Kidney glomerular epithelial cell (primary cell): ENCODE measurements around the gene B4GALT1.

Source experiments
- DNase-seq: peaks from one replicate; lab custom pipeline; 2025; lab: John Stamatoyannopoulos, UW

B4GALT1 gene

DNA sequence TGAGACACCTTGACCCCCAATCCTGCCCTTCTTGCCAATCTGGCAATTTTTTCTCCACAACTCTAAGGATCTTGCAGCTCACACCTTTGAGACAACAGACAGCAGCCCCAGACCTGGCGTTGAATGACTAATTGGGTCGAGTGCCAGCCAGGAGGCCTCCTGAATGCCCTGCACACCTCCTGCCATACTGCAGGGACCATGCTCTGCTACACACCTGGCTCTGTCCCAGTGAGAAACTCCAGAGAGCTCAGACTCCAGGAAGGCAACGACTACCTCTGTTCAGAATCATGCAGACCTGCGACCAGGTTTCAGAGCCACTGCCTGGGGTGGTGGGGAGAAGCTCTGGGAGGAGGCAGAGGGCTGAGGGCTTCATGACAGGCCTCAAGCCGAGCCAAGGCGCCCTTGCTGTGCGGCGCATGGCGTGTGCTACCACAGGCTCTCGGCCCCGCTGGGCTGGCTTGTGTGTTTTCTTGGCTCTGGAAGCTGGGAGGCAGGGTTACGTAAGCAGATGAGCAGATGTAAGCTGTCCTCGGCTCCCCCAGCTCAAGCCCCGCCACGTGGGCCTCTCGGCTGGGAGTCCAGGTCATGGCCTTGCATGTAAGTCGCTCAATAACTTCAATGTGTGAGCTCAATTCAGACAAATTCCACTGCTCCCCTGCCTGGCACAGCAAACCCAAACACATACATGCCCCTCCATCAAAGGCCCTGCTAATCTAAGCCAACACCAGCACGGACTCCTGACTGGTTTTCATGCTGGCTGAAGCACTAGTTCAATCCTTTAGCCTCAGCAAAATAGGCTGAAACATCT, 27.5 kb downstream of the B4GALT1 start:
- peak; percentile 68 for DNase-seq

- DNase-seq = no peak
These were observed 28.4 kb downstream of the B4GALT1 start for GRCh38 chr9:33138768-33139167.

DNA sequence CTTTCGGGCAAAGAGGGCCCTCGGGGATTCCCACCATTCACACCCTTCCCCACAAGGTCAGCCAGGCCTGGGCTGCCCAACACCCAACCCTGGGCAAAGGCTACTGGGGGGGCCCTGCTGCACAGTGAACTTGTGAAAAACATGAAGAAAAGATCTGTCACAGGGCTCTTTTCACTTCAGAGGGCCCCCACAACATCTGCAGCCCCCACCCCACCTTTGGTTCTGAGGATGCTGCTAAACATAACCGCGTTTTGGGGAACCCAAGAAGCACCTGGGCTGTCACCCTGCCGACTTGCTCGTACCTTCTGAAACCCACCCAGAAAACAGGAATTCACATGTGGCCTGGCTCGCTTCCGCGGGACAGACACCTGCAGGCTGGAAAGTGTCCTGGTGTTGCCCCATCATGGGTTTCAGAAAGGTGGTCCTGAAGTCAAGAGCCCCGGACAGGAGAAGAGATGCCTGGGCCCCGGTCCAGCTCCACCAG, 29.3 kb downstream of the B4GALT1 start:
- DNase-seq = no peak

- no peak for DNase-seq
These were observed 30.1 kb downstream of the B4GALT1 start for GRCh38 chr9:33136721-33137670.

- no peak for DNase-seq
These were observed 31.6 kb downstream of the B4GALT1 start for GRCh38 chr9:33135470-33135958.

- no peak for DNase-seq
These were observed 32.1 kb downstream of the B4GALT1 start for GRCh38 chr9:33135031-33135461.

- no peak for DNase-seq
These were observed 34.0 kb downstream of the B4GALT1 start for GRCh38 chr9:33133186-33133585.

DNA sequence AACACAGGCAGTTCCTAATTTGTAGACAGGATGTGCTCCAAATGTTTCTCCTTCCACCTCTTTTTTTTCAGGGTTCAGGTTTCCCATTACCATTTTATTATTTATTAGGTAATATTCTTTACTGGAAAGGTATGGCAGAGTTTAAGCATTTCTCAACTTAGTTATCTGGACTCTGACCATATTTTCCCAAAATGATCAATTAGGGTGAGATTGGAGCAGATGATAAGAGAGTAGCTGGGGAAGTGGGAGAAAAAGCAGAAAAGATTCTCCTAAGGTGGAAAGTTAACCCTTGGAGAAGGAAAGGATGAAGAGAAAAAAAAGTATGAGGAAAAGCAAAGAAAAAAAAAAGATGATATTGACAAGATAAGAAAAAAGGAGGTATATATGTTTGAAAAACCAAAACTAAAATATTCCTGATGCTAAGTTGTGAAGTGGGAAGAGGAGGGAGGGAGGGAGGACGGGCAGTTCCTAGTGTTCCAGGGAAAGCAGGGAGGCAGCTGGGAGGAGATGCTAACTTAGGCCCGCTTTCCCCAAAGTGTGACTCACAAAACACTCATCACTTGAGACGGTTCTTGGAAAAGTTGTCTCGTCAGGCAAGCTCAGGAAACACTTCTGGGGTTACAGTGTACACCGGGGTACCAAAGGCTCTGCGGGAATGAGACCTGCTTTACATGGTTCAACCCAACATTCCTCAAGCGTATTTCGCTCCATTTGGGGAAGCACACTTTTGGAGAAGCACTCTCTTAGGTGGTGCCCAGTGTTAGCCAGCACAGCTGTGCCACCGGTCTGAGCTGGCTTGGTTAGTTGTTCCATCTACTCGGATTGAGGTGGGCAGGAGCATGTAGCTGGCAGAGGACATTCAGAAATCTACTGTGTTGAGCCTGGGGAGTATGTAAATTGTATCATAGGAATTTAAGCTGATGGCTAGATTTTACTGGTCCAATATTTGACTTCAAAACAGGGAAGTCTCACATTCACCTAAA, 35.1 kb downstream of the B4GALT1 start:
- peak; percentile 20 for DNase-seq

DNA sequence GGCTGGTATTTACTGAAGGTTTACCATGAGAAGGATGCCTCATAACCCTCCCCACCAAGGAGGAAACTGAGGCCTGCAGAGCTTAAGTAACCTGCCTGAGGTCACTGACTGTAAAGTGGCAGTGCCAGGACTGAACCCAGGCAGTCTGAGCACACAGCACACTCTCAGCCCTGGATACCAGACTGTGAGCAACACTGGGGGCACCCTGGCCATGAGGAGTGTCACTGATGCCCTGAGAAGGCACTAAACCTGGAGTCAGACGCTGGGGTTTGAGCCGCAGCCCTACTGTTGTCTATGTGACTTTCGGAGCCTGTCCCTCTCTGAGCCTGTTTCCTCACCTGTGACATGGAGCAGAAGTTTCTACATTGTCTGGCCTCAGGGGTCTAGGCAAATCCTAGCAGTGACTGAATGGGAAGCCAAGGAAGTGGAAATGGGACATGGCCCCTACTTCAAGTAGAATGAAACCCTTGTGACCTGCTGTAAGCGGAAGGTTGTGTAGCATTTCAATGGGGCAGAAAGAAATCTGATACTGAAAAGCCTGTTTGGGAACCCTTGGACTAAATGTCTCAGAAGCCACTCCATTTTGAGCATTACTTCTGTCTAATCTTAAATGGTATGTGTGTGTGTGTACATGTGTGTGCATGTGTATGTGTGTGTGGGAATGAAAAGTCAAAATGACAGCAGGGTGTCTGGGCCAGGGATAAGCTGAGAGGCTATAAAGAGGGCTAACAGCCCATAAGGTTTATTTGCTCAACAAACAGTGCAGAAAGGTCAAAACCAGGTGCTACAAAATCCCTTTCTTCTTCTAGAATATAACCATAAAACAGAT, 36.0 kb downstream of the B4GALT1 start:
- no peak for DNase-seq

GRCh38 chr9:33129886-33130881, 37.0 kb downstream of the B4GALT1 start:
- no peak for DNase-seq

DNA sequence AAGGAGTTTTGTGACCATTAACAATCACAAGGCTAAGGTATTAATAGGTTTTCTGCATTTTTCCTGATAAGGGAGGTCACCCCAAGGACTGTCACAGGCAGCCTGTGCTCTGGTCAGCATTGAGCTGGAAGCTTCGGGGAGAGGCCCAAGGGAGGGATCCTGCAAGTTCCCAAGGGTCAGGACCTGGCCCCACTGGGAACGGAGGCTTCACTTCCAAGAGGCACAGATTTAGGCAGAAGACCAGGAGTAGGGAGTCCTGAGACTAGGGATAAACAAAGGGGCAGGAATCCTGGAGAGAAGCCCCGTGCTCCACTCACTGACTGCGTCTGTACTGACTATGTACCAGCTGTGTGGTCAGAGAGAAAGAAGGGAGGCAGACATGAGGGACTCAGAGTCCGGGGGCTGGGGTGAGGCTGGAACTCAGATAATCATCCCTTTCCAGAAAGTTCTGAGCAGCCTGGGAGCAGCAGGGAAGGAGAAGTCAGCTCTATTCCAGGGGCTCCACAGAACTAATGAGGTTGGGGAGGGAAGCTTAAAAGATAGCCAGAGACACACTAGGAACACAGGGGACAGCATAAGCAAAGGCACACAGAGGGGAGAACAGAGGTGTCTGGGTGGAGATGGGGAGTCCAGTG, 37.8 kb downstream of the B4GALT1 start:
- no peak for DNase-seq

- no peak for DNase-seq
These were observed 38.6 kb downstream of the B4GALT1 start for GRCh38 chr9:33128570-33128969.

- DNase-seq = no peak
These were observed 39.3 kb downstream of the B4GALT1 start for GRCh38 chr9:33127881-33128280.

GRCh38 chr9:33125871-33126823, 41.0 kb downstream of the B4GALT1 start:
- peak; percentile 41 for DNase-seq

DNA sequence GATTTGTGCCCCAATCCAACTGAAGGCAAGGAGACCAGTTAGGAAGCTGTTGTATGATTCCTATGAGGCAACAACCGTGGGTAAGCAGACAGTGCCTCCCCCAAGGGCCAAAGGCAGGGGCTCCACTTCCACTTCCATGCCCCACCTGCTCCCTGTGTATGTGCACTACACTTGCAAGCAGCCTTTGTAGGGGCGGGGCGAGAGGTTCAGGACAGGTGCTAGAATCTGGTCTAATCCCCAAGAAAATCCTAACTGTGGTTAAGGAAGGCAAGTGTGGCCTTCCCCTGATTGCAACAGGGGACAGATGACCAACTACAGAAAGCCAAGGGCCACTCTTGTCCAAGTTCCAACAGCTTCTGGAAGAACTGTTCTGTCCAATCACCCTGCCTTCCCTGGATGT, 41.7 kb downstream of the B4GALT1 start:
- no peak for DNase-seq

DNA sequence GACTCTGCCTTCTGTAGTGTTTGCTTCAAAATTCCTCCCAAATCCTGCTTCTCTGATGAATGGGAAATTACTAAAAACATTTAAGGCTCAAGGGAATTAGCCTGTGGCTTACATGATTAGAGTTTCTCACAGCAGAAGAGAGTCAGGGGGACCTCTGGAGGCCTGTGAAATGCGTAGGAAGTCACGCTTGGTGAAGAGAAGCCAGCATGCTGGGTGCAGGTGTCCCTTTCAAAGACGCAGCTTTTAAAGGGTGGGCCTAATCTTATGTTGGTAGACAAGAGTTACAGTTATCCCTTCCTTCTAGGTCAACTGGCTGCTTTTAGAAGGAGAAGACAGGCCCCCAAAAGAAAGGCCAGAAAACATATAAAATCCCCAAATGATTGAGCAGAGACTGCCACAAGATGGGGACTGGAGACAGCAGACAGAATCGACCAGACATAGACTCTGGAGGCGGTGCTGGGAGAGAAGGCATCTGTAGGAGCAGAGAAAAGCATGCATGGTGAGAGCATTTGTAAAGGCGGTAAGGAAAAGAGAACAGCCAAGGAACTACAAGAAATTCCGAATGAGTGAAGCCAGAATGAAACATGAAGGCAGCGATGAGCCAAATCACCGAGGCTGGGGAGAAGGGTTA, 42.3 kb downstream of the B4GALT1 start:
- DNase-seq = no peak

DNA sequence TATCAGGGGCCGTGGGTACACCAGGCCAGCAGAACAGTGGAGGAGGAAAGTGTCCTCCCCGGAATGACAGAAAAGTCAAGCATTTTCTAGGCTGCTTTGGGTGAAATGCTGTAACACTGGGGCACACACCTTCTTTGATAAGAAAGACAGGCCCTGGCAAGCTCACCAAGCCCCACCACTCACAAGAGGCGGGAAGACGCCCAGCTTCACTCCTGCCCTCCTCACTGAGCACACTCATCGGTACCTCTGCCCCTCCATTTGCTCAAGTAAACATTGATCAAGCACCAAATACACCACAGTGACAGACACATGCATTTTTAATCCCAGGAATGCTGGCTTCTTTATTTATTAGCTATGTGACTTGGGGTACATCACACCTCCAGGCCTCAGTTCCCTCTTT, 43.1 kb downstream of the B4GALT1 start:
- DNase-seq = no peak
